HL-60 (cell line): ENCODE results near the gene NCBP2.

Experiments used
- CTCF ChIP-seq: IDR thresholded peaks from one replicate; pipeline ENCODE4 v1.5.1; 2011; ENCODE audit warnings: low read length, control low read depth, inconsistent platforms; ENCODE audit not compliant: insufficient read depth
- GABPA ChIP-seq: IDR thresholded peaks from 2 replicates; pipeline ENCODE4 v1.6.1; 2012; ENCODE audit warnings: low read depth
- POLR2AphosphoS5 ChIP-seq: IDR thresholded peaks from 2 replicates; pipeline ENCODE4 v1.6.1; 2012; ENCODE audit warnings: low read depth

- TF ChIP-seq CTCF (no peak), POLR2AphosphoS5 (no peak), GABPA (no peak)
These were observed 25.3 kb upstream of the NCBP2 start for GRCh38 chr3:196967412-196968232.
